GM23338 (cell line): Measurements from ENCODE around the gene MAP3K15. TPM values are rescaled to one million over a fixed set of nuclear protein-coding genes. Genes with fewer than 3 reads are reported as not detected.

ENCODE experiments used
- ATAC-seq: fragments of 200-7000 bp; cut with Tn5 transposase; 3 replicates; pipeline ENCODE4 v1.9.1; 2020
- DNase-seq: peaks from one replicate; pipeline ENCODE4 v3.0.0-alpha.2; 2015; ENCODE audit warnings: low spot score
- H2AFZ ChIP-seq: fragments of 200-600 bp; sonication (generic); 2 replicates; pipeline ENCODE4 v1.8.0; 2016; ENCODE audit warnings: antibody characterized with exemption, mild to moderate bottlenecking, moderate library complexity
- H3F3A ChIP-seq: fragments of 200-600 bp; sonication (generic); replicated peaks from 2 replicates; pipeline ENCODE4 v1.8.0; 2017; ENCODE audit warnings: antibody characterized with exemption, mixed run types, low read depth
- H3K27ac ChIP-seq: fragments of 200-600 bp; sonication (generic); 2 replicates; pipeline ENCODE4 v1.6.1; 2016; ENCODE audit warnings: low read depth
- H3K27me3 ChIP-seq: fragments of 200-600 bp; sonication (generic); 2 replicates; pipeline ENCODE4 v1.8.0; 2016; ENCODE audit warnings: mild to moderate bottlenecking, mixed run types, moderate library complexity; ENCODE audit not compliant: insufficient read depth
- H3K36me3 ChIP-seq: fragments of 200-600 bp; sonication (generic); 2 replicates; pipeline ENCODE4 v1.8.0; 2016; ENCODE audit warnings: mild to moderate bottlenecking; ENCODE audit not compliant: insufficient read depth
- H3K4me1 ChIP-seq: fragments of 200-600 bp; sonication (generic); 2 replicates; pipeline ENCODE4 v1.8.0; 2016; ENCODE audit warnings: mild to moderate bottlenecking, moderate library complexity; ENCODE audit not compliant: insufficient read depth
- H3K4me2 ChIP-seq: fragments of 200-600 bp; sonication (generic); 2 replicates; pipeline ENCODE4 v1.7.1; 2017; ENCODE audit warnings: mixed run types
- H3K4me3 ChIP-seq: fragments of 200-600 bp; sonication (generic); 2 replicates; pipeline ENCODE4 v1.6.1; 2016; ENCODE audit warnings: mixed run types
- H3K79me2 ChIP-seq: fragments of 200-600 bp; sonication (generic); replicated peaks from 2 replicates; pipeline ENCODE4 v1.8.0; 2017; ENCODE audit warnings: mild to moderate bottlenecking; ENCODE audit not compliant: insufficient read depth
- H3K9me2 ChIP-seq: fragments of 200-600 bp; sonication (generic); 2 replicates; pipeline ENCODE4 v1.8.0; 2017; ENCODE audit not compliant: insufficient read depth
- H4K20me1 ChIP-seq: fragments of 200-600 bp; sonication (generic); replicated peaks from 2 replicates; pipeline ENCODE4 v1.8.0; 2017; ENCODE audit warnings: mild to moderate bottlenecking; ENCODE audit not compliant: insufficient read depth
- H3K27ac Mint-ChIP-seq: 2 replicates; pipeline ENCODE4 v1.8.0; 2020; ENCODE audit warnings: inconsistent platforms, mild to moderate bottlenecking, moderate library complexity, mixed read lengths
- H3K27me3 Mint-ChIP-seq: 3 replicates; pipeline ENCODE4 v1.8.0; 2022; ENCODE audit warnings: low read depth, mild to moderate bottlenecking, moderate library complexity, mixed read lengths, inconsistent platforms; ENCODE audit not compliant: insufficient read depth, poor library complexity
- H3K36me3 Mint-ChIP-seq: 3 replicates; pipeline ENCODE4 v1.8.0; 2021; ENCODE audit warnings: low read depth, mild to moderate bottlenecking, inconsistent platforms, moderate library complexity, mixed read lengths
- H3K4me1 Mint-ChIP-seq: 3 replicates; pipeline ENCODE4 v1.8.0; 2020; ENCODE audit warnings: mild to moderate bottlenecking, inconsistent platforms, mixed read lengths
- H3K4me3 Mint-ChIP-seq: 3 replicates; pipeline ENCODE4 v1.8.0; 2021; ENCODE audit warnings: moderate library complexity, mild to moderate bottlenecking, inconsistent platforms, mixed read lengths
- H3K9me3 Mint-ChIP-seq: 3 replicates; pipeline ENCODE4 v1.8.0; 2020; ENCODE audit warnings: moderate library complexity, mild to moderate bottlenecking, inconsistent platforms, mixed read lengths
- EZH2 ChIP-seq: fragments of 200-600 bp; sonication (generic); IDR thresholded peaks from one replicate; pipeline ENCODE4 v1.8.0; 2017; ENCODE audit warnings: antibody characterized with exemption, mild to moderate bottlenecking, low read depth; ENCODE audit not compliant: unreplicated experiment
- EZH2phosphoT487 ChIP-seq: fragments of 200-600 bp; sonication (generic); IDR thresholded peaks from one replicate; pipeline ENCODE4 v1.8.1; 2018; ENCODE audit warnings: antibody characterized with exemption; ENCODE audit not compliant: unreplicated experiment
- JUNB ChIP-seq: IDR thresholded peaks from one replicate; pipeline ENCODE4 v1.6.1; 2016; ENCODE audit warnings: antibody characterized with exemption; ENCODE audit not compliant: unreplicated experiment
- NANOG ChIP-seq: IDR thresholded peaks from 2 replicates; pipeline ENCODE4 v1.6.1; 2016; ENCODE audit warnings: antibody characterized with exemption, borderline replicate concordance
- POLR2AphosphoS5 ChIP-seq: IDR thresholded peaks from 2 replicates; pipeline ENCODE4 v1.6.1; 2016; ENCODE audit warnings: antibody characterized with exemption, low read depth
- STAT1 ChIP-seq: IDR thresholded peaks from one replicate; pipeline ENCODE4 v1.6.1; 2016; ENCODE audit warnings: antibody characterized with exemption; ENCODE audit not compliant: unreplicated experiment
- ZNF114 ChIP-seq: fragments of 250-450 bp; sonication (Bioruptor Pico); IDR thresholded peaks from 2 replicates; pipeline ENCODE4 v1.5.0; 2020; ENCODE audit warnings: mild to moderate bottlenecking, moderate library complexity
- ZNF331 ChIP-seq: fragments of 250-450 bp; sonication (Bioruptor Pico); IDR thresholded peaks from 2 replicates; pipeline ENCODE4 v1.5.0; 2020; ENCODE audit warnings: low read depth, mild to moderate bottlenecking, moderate library complexity
- polyA plus RNA-seq: library from polyadenylated mRNA; unstranded; fragments of >200 nt; fragmentation: Nextera tagmentation; extraction: Ambion mirVana; gene quantifications from 2 replicates; pipeline ENCODE4 v1.2.1, GENCODE V29; 2016
- total RNA-seq: library from RNA; depleted of rRNA; stranded (reverse); fragments of >200 nt; shearing (Covaris generic); gene quantifications from 2 replicates; pipeline ENCODE4 v1.2.3, GENCODE V29; 2014
- TF ChIP-seq, protein P1 (sequence below), 2 experiments: fragments of 200-600 bp in 1 of 2; sonication (generic) in 1 of 2; conservative IDR thresholded peaks; 2 replicates each; pipeline versions ENCODE4 v1.5.1 to v1.6.1; 2016 to 2017; ENCODE audit warnings: antibody characterized with exemption in 2 of 2, low read depth in 2 of 2, mild to moderate bottlenecking in 2 of 2, moderate library complexity in 1 of 2
- TF ChIP-seq, protein P2 (sequence below): fragments of 250-450 bp; sonication (Bioruptor Pico); IDR thresholded peaks from 2 replicates; pipeline ENCODE4 v1.5.0; 2020; ENCODE audit warnings: mild to moderate bottlenecking, moderate library complexity
- TF ChIP-seq, protein P3 (sequence below): IDR thresholded peaks from 2 replicates; pipeline ENCODE4 v1.6.1; 2016; ENCODE audit warnings: antibody characterized with exemption

The MAP3K15 gene
- total and polyA plus RNA-seq, 2 experiments from 2014 or later, result 0.40 to 3.1 TPM

DNA sequence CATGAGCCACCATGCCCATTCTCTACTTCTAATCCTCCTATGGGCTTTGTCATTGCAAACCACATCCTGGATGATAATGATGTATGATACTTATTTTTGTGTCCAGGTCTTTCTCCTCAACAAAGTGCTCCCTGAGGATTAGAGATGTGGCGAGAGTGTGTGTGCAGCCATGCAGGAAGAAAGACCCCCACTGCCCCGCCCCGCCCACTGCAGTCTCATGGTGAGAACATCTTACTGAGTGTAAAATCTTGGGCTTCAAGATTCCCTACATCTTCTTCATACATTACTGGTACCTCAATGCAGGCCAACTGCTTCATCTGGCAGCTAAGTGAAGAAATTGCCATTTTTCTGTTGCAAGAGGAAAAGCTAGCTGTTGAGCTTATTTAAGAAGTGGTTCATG, 25.9 kb upstream of the MAP3K15 start (continued):
- no peak for TF ChIP-seq EZH2
- TF ChIP-seq EZH2phosphoT487, result no peak
- no peak for TF ChIP-seq ZNF114
- TF ChIP-seq, protein P1, sequence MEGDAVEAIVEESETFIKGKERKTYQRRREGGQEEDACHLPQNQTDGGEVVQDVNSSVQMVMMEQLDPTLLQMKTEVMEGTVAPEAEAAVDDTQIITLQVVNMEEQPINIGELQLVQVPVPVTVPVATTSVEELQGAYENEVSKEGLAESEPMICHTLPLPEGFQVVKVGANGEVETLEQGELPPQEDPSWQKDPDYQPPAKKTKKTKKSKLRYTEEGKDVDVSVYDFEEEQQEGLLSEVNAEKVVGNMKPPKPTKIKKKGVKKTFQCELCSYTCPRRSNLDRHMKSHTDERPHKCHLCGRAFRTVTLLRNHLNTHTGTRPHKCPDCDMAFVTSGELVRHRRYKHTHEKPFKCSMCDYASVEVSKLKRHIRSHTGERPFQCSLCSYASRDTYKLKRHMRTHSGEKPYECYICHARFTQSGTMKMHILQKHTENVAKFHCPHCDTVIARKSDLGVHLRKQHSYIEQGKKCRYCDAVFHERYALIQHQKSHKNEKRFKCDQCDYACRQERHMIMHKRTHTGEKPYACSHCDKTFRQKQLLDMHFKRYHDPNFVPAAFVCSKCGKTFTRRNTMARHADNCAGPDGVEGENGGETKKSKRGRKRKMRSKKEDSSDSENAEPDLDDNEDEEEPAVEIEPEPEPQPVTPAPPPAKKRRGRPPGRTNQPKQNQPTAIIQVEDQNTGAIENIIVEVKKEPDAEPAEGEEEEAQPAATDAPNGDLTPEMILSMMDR (conservative IDR thresholded peaks at IDR 0.05; ENCODE audit: low read depth in 2 of 2), result no peak

DNA sequence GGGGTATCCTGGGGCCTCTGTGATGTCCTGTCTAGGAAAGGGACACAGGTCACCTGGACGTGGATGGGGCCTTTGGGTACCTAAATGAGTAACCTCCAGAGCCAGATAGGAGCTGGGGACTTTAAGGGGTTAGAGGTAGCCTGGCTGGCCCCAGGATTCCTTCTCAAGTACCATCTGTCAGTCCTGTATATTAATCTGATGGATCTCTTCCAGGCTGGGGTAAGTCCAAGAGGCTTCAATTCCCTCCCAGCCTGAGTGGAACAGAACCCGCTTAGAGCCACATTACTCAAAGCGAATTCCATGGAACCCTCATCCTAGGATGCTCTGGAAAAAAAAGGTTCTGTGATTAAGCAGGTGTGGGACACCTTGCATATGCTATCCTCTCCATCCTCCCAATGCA, 24.8 kb upstream of the MAP3K15 start:
- H3K27me3 ChIP-seq, result no peaks in the 10 kb centered on the region
- Mint-ChIP-seq H3K4me1 (no peaks in the 10 kb centered on the region; the same call in 2 of the 3 replicates), H3K4me3 (no peak overlapping the region), H3K27ac (no peak overlapping the region), H3K9me3 (no peaks in the 10 kb centered on the region), H3K27me3 (peaks cover 5% of the 10 kb centered on the region), H3K36me3 (peaks cover 2% of the 10 kb centered on the region; the same call in 2 of the 3 replicates)
- H3F3A ChIP-seq, result no peaks in the 10 kb centered on the region
- H2AFZ ChIP-seq, result no peak overlapping the region
- no peaks in the 10 kb centered on the region for H3K79me2 ChIP-seq
- H3K4me1 ChIP-seq, result no peaks in the 10 kb centered on the region
- no peaks in the 10 kb centered on the region for H3K9me2 ChIP-seq
- no peak overlapping the region for H3K4me3 ChIP-seq
- H3K36me3 ChIP-seq, result no peaks in the 10 kb centered on the region
- no peak overlapping the region for H3K27ac ChIP-seq
- no peaks in the 10 kb centered on the region for H4K20me1 ChIP-seq
- ATAC-seq (no peak), DNase-seq (no peak)
- no peak overlapping the region for H3K4me2 ChIP-seq
- TF ChIP-seq ZNF331, result no peak
- no peak for TF ChIP-seq EZH2
- TF ChIP-seq, protein P2, sequence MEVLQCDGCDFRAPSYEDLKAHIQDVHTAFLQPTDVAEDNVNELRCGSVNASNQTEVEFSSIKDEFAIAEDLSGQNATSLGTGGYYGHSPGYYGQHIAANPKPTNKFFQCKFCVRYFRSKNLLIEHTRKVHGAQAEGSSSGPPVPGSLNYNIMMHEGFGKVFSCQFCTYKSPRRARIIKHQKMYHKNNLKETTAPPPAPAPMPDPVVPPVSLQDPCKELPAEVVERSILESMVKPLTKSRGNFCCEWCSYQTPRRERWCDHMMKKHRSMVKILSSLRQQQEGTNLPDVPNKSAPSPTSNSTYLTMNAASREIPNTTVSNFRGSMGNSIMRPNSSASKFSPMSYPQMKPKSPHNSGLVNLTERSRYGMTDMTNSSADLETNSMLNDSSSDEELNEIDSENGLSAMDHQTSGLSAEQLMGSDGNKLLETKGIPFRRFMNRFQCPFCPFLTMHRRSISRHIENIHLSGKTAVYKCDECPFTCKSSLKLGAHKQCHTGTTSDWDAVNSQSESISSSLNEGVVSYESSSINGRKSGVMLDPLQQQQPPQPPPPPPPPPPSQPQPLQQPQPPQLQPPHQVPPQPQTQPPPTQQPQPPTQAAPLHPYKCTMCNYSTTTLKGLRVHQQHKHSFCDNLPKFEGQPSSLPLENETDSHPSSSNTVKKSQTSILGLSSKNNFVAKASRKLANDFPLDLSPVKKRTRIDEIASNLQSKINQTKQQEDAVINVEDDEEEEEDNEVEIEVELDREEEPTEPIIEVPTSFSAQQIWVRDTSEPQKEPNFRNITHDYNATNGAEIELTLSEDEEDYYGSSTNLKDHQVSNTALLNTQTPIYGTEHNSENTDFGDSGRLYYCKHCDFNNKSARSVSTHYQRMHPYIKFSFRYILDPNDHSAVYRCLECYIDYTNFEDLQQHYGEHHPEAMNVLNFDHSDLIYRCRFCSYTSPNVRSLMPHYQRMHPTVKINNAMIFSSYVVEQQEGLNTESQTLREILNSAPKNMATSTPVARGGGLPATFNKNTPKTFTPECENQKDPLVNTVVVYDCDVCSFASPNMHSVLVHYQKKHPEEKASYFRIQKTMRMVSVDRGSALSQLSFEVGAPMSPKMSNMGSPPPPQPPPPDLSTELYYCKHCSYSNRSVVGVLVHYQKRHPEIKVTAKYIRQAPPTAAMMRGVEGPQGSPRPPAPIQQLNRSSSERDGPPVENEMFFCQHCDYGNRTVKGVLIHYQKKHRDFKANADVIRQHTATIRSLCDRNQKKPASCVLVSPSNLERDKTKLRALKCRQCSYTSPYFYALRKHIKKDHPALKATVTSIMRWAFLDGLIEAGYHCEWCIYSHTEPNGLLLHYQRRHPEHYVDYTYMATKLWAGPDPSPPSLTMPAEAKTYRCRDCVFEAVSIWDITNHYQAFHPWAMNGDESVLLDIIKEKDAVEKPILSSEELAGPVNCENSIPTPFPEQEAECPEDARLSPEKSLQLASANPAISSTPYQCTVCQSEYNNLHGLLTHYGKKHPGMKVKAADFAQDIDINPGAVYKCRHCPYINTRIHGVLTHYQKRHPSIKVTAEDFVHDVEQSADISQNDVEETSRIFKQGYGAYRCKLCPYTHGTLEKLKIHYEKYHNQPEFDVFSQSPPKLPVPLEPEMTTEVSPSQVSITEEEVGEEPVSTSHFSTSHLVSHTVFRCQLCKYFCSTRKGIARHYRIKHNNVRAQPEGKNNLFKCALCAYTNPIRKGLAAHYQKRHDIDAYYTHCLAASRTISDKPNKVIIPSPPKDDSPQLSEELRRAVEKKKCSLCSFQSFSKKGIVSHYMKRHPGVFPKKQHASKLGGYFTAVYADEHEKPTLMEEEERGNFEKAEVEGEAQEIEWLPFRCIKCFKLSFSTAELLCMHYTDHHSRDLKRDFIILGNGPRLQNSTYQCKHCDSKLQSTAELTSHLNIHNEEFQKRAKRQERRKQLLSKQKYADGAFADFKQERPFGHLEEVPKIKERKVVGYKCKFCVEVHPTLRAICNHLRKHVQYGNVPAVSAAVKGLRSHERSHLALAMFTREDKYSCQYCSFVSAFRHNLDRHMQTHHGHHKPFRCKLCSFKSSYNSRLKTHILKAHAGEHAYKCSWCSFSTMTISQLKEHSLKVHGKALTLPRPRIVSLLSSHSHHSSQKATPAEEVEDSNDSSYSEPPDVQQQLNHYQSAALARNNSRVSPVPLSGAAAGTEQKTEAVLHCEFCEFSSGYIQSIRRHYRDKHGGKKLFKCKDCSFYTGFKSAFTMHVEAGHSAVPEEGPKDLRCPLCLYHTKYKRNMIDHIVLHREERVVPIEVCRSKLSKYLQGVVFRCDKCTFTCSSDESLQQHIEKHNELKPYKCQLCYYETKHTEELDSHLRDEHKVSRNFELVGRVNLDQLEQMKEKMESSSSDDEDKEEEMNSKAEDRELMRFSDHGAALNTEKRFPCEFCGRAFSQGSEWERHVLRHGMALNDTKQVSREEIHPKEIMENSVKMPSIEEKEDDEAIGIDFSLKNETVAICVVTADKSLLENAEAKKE (CRISPR knock-in tag), result no peak
- no peak for TF ChIP-seq ZNF114
- TF ChIP-seq, protein P3, sequence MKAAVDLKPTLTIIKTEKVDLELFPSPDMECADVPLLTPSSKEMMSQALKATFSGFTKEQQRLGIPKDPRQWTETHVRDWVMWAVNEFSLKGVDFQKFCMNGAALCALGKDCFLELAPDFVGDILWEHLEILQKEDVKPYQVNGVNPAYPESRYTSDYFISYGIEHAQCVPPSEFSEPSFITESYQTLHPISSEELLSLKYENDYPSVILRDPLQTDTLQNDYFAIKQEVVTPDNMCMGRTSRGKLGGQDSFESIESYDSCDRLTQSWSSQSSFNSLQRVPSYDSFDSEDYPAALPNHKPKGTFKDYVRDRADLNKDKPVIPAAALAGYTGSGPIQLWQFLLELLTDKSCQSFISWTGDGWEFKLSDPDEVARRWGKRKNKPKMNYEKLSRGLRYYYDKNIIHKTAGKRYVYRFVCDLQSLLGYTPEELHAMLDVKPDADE, result no peak
- no peak for TF ChIP-seq STAT1
- TF ChIP-seq POLR2AphosphoS5, result no peak
- TF ChIP-seq NANOG, result no peak
- TF ChIP-seq, protein P1 (conservative IDR thresholded peaks at IDR 0.05; ENCODE audit: low read depth in 2 of 2), result no peak
- TF ChIP-seq JUNB, result no peak
